LNCAP (cell line): Measurements from ENCODE around the gene PRMT7.

Experiments
- CTCF ChIP-seq: fragments of 450-650 bp; IDR thresholded peaks from 2 replicates; pipeline ENCODE4 v1.5.1; 2017; ENCODE audit warnings: mild to moderate bottlenecking

The PRMT7 gene

GRCh38 chr16:68369697-68370580 is 59.1 kb downstream of the PRMT7 start:
- TF ChIP-seq CTCF = no peak

GRCh38 chr16:68370581-68371275 is 59.9 kb downstream of the PRMT7 start:
- no peak for TF ChIP-seq CTCF

GRCh38 chr16:68371276-68371651 is 60.4 kb downstream of the PRMT7 start:
- no peak for TF ChIP-seq CTCF

GRCh38 chr16:68371706-68372380 is 61.0 kb downstream of the PRMT7 start:
- TF ChIP-seq CTCF = no peak

GRCh38 chr16:68372381-68372720 is 61.5 kb downstream of the PRMT7 start:
- no peak for TF ChIP-seq CTCF

GRCh38 chr16:68372806-68373205 is 62.0 kb downstream of the PRMT7 start:
- TF ChIP-seq CTCF = no peak

- no peak for TF ChIP-seq CTCF
Measured at GRCh38 chr16:68373528-68374245, 62.9 kb downstream of the PRMT7 start.
